HuH-7.5 (cell line): ENCODE data around the gene MTA3.

ENCODE experiments used
- DNase-seq: peaks from one replicate; pipeline ENCODE4 v3.0.0; 2011; ENCODE audit warnings: low spot score

Gene MTA3

GRCh38 chr2:42804891-42805290 is 236.5 kb downstream of the MTA3 start:
- no peak for DNase-seq
